HCT116 (cell line): ENCODE data around the gene ARHGAP29. TPM values are rescaled to one million over a fixed set of nuclear protein-coding genes. Genes with fewer than 3 reads are reported as not detected.

ENCODE experiments used
- ATAC-seq: fragments of 200-7000 bp; cut with Tn5 transposase; 2 replicates; pipeline ENCODE4 v1.9.1; 2020; ENCODE audit warnings: mild to moderate bottlenecking, moderate library complexity
- BruUV-seq: library from RNA; stranded (reverse); fragments of 400-500 nt; replicated peaks from 2 replicates; lab custom pipeline; 2021; lab: Mats Ljungman, UMichigan
- CTCF ChIA-PET: fragments of 300-600 bp; sonication (Branson Sonifier 250); formaldehyde crosslinking; loops from one replicate; lab custom pipeline; 2021; ENCODE audit warnings: antibody characterized with exemption; lab: Charles Lee
- POLR2A ChIA-PET: fragments of 300-600, 350-600 bp; sonication (Branson Sonifier 250); formaldehyde crosslinking; loops from one replicate; lab custom pipeline; 2021; ENCODE audit warnings: antibody characterized with exemption; lab: Charles Lee
- RAD21 ChIA-PET, 2 experiments: fragments of 300-600 bp; sonication (Branson Sonifier 250); formaldehyde crosslinking; loops; one replicate each; lab custom pipeline; 2023; ENCODE audit warnings: low total read pairs in 2 of 2; ENCODE audit not compliant: uncharacterized antibody in 2 of 2, unreplicated experiment in 2 of 2, low non-redundant PET in 1 of 2; lab: Charles Lee
- DNase-seq: peaks from one replicate; pipeline ENCODE4 v3.0.0-alpha.2; 2010; ENCODE audit warnings: low read depth, low spot score
- H2AFZ ChIP-seq: fragments of 200-600 bp; shearing (Covaris generic), sonication (generic); 2 replicates; pipeline ENCODE4 v1.6.1; 2017; ENCODE audit warnings: low read depth, mixed run types, mixed read lengths, antibody characterized with exemption, low read length; ENCODE audit not compliant: poor library complexity, severe bottlenecking
- H3K27ac ChIP-seq: 2 replicates; pipeline ENCODE4 v1.5.1; 2012; ENCODE audit warnings: low read depth, low read length
- H3K27me3 ChIP-seq: fragments of 200-600 bp; sonication (generic); 2 replicates; pipeline ENCODE4 v1.6.1; 2016; ENCODE audit warnings: mixed run types, low read length, mixed read lengths; ENCODE audit not compliant: insufficient read depth
- H3K36me3 ChIP-seq, 2 experiments: fragments of 200-500 bp in 1 of 2; fragments of 200-600 bp in 1 of 2; sonication (Bioruptor generic) in 1 of 2; sonication (generic) in 1 of 2; 2 replicates each; pipeline versions ENCODE4 v1.5.1 to v1.6.1; 2014 to 2016; ENCODE audit warnings: low read length in 2 of 2, inconsistent platforms in 1 of 2, mixed read lengths in 1 of 2, mixed run types in 1 of 2; ENCODE audit not compliant: insufficient read depth in 2 of 2, control insufficient read depth in 1 of 2
- H3K4me1 ChIP-seq, 2 experiments: fragments of 200-600 bp in 1 of 2; sonication (generic) in 1 of 2; 2 replicates each; pipeline versions ENCODE4 v1.5.1 to v1.6.1; 2012 to 2017; ENCODE audit warnings: low read length in 2 of 2, inconsistent platforms in 1 of 2, mild to moderate bottlenecking in 1 of 2, mixed read lengths in 1 of 2, mixed run types in 1 of 2, moderate library complexity in 1 of 2; ENCODE audit not compliant: insufficient read depth in 2 of 2, control insufficient read depth in 1 of 2
- H3K4me2 ChIP-seq: fragments of 200-600 bp; sonication (generic); 2 replicates; pipeline ENCODE4 v1.6.1; 2017; ENCODE audit warnings: mixed run types, low read length, mixed read lengths
- H3K4me3 ChIP-seq, 2 experiments: fragments of 200-600 bp in 1 of 2; sonication (generic) in 1 of 2; replicated peaks in 1 of 2; 2 replicates each; pipeline ENCODE4 v1.5.1; 2011 to 2016; ENCODE audit warnings: low read length in 2 of 2, control low read depth in 1 of 2, low read depth in 1 of 2, mild to moderate bottlenecking in 1 of 2, mixed read lengths in 1 of 2, mixed run types in 1 of 2
- H3K79me2 ChIP-seq: fragments of 200-600 bp; sonication (generic); 2 replicates; pipeline ENCODE4 v1.6.1; 2017; ENCODE audit warnings: mild to moderate bottlenecking, mixed run types, low read length, moderate library complexity, mixed read lengths; ENCODE audit not compliant: insufficient read depth
- H3K9ac ChIP-seq: fragments of 200-600 bp; sonication (generic); 2 replicates; pipeline ENCODE4 v1.6.1; 2016; ENCODE audit warnings: low read length, mixed read lengths
- H3K9me2 ChIP-seq: fragments of 200-600 bp; sonication (generic), shearing (Covaris generic); 2 replicates; pipeline ENCODE4 v1.6.1; 2017; ENCODE audit warnings: mixed run types, mild to moderate bottlenecking, moderate library complexity; ENCODE audit not compliant: insufficient read depth
- H3K9me3 ChIP-seq, 2 experiments: fragments of 200-500 bp in 1 of 2; fragments of 200-600 bp in 1 of 2; sonication (Bioruptor generic) in 1 of 2; sonication (generic) in 1 of 2; 2 replicates each; pipeline ENCODE4 v1.6.1; 2014 to 2017; ENCODE audit warnings: low read length in 2 of 2, mixed read lengths in 2 of 2, inconsistent platforms in 1 of 2, low read depth in 1 of 2, mild to moderate bottlenecking in 1 of 2, mixed run types in 1 of 2, moderate library complexity in 1 of 2; ENCODE audit not compliant: control insufficient read depth in 1 of 2, insufficient read depth in 1 of 2
- H4K20me1 ChIP-seq: fragments of 200-600 bp; sonication (generic), shearing (Covaris generic); 2 replicates; pipeline ENCODE4 v1.6.1; 2017; ENCODE audit warnings: mixed run types, mild to moderate bottlenecking, moderate library complexity; ENCODE audit not compliant: insufficient read depth
- EGR1 ChIP-seq: IDR thresholded peaks from 2 replicates; pipeline ENCODE4 v1.6.1; 2012; ENCODE audit warnings: low read depth
- EZH2 ChIP-seq: fragments of 200-600 bp; sonication (generic); IDR thresholded peaks from 2 replicates; pipeline ENCODE4 v1.6.1; 2017; ENCODE audit warnings: antibody characterized with exemption, mixed run types
- RAD21 ChIP-seq: IDR thresholded peaks from 2 replicates; pipeline ENCODE4 v1.6.1; 2012; ENCODE audit warnings: low read depth, mild to moderate bottlenecking
- REST ChIP-seq: IDR thresholded peaks from 2 replicates; pipeline ENCODE4 v1.6.1; 2012; ENCODE audit warnings: low read depth
- SIN3A ChIP-seq: IDR thresholded peaks from 2 replicates; pipeline ENCODE4 v1.6.1; 2012; ENCODE audit warnings: low read depth
- SRF ChIP-seq: IDR thresholded peaks from 2 replicates; pipeline ENCODE4 v1.6.1; 2012; ENCODE audit warnings: low read depth
- TCF7L2 ChIP-seq: IDR thresholded peaks from 2 replicates; pipeline ENCODE4 v1.7.0; 2011; ENCODE audit warnings: borderline replicate concordance, inconsistent platforms; ENCODE audit not compliant: insufficient read depth, insufficient read length; ENCODE audit errors: extremely low read depth
- ZFX ChIP-seq: fragments of 450-650 bp; IDR thresholded peaks from 2 replicates; pipeline ENCODE4 v1.6.1; 2017
- ZNF274 ChIP-seq: fragments of 200-500 bp; sonication (Bioruptor generic); IDR thresholded peaks from 2 replicates; pipeline ENCODE4 v1.6.1; 2014; ENCODE audit warnings: mild to moderate bottlenecking, low read depth, low read length, inconsistent platforms
- intact Hi-C: fragments of 100-400 bp; cut with micrococcal nuclease; formaldehyde crosslinking; loops from 2 replicates; pipeline ENCODE4 v1.10.0; 2022
- total RNA-seq: library from RNA; stranded (reverse); gene quantifications from one replicate; pipeline ENCODE4 v1.2.1, GENCODE V29; 2021; ENCODE audit not compliant: unreplicated experiment
- TF ChIP-seq, protein P1 (sequence below): IDR thresholded peaks from 2 replicates; pipeline ENCODE4 v1.6.1; 2012
- TF ChIP-seq, protein P2 (sequence below): IDR thresholded peaks from 2 replicates; pipeline ENCODE4 v1.6.1; 2011; ENCODE audit warnings: mild to moderate bottlenecking, low read length, moderate library complexity; ENCODE audit not compliant: insufficient replicate concordance; ENCODE audit errors: extremely low read depth

The ARHGAP29 gene
- total RNA-seq, 1 experiment from 2014 or later, result 128 TPM

DNA sequence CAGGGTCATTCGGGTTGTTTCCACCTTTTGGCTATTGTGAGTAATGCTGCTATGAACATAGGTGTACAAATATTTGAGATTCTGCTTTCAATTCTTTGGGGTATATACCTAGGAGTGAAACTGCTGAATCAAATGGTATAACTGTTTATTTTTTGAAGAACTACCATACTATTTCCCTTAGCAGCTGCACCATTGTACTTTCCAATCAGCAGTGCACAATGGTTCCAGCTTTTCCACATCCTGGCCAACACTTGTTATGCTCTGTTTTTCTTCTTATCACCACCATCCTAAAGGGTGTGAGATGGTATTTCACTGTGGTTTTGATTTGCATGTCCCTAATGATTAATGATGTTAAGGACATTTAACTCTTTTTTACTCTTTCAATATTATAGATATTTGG, 112.8 kb downstream of the ARHGAP29 start:
- DNase-seq (no peak), ATAC-seq (no peak)
- Histone ChIP-seq H3K36me3 (no peaks in the 10 kb centered on the region), H3K4me1 (peaks cover 0 to 7% of the 10 kb centered on the region in 2 experiments; a peak in 1 of 4 replicates), H3K9me3 (no peaks in the 10 kb centered on the region), H3K9me2 (no peaks in the 10 kb centered on the region), H3K27ac (no peak overlapping the region), H3K4me2 (no peak overlapping the region), H4K20me1 (no peaks in the 10 kb centered on the region), H3K27me3 (no peaks in the 10 kb centered on the region), H3K79me2 (no peaks in the 10 kb centered on the region), H2AFZ (no peak overlapping the region), H3K4me3 (no peak overlapping the region), H3K9ac (no peak overlapping the region)
- no peak for TF ChIP-seq TCF7L2
- TF ChIP-seq RAD21, result no peak
- TF ChIP-seq EGR1, result no peak
- no peak for TF ChIP-seq ZNF274
- TF ChIP-seq, protein P1, sequence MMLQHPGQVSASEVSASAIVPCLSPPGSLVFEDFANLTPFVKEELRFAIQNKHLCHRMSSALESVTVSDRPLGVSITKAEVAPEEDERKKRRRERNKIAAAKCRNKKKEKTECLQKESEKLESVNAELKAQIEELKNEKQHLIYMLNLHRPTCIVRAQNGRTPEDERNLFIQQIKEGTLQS, result no peak
- ChIA-PET POLR2A (no interaction called here), CTCF (no interaction called here), RAD21 (no interaction called here)
- no TSS peak for BruUV-seq
- intact Hi-C loops, result no loop called here

DNA sequence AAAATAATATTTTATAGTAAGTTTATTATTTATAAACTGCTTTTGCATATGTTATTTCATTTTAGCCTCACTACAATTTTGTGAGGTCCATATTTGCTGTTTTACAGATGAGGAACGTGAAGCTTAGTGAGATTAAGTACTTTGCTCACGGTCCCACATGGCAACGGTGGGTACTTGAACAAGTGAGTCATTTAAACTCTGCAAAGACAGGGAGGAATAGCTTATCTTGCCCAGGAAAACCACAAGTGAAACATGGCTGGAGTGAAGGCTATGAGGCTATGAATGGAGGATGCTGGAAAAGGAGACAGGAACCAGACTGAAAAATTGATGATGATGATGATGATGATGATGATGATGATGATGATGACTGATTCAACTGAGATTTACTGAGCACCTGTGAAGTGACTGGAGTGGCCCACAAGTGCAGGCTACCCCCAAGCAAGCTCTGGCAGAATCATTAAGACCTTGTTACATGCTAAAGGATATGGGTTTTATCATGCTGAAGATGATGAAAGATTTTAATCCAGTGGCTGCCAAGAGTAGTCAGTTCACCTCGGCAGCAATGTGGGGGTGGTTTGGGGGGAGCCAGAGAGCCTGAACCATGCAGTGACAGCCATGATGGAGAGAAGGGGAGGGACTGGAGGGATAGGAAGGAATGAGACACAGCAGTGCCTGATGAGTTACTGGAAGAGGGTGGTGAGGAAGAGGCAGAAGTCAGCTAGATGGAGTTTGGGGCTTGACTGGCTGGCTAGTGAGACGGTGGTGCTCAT, 115.0 kb downstream of the ARHGAP29 start:
- no peaks in the 10 kb centered on the region for H4K20me1 ChIP-seq
- H3K9ac ChIP-seq, result no peak overlapping the region
- H2AFZ ChIP-seq, result no peak overlapping the region
- no peaks in the 10 kb centered on the region for H3K9me3 ChIP-seq
- ATAC-seq (no peak), DNase-seq (no peak)
- H3K27ac ChIP-seq, result no peak overlapping the region
- no TSS peak for BruUV-seq
- ChIA-PET CTCF (no interaction called here), POLR2A (no interaction called here), RAD21 (no interaction called here)
- H3K4me2 ChIP-seq, result no peak overlapping the region
- H3K4me1 ChIP-seq, result peaks cover 0 to 7% of the 10 kb centered on the region in 2 experiments; a peak in 1 of 4 replicates
- H3K79me2 ChIP-seq, result no peaks in the 10 kb centered on the region
- H3K27me3 ChIP-seq, result no peaks in the 10 kb centered on the region
- no peaks in the 10 kb centered on the region for H3K36me3 ChIP-seq
- no peak overlapping the region for H3K4me3 ChIP-seq
- intact Hi-C loops, result no loop called here
- H3K9me2 ChIP-seq, result no peaks in the 10 kb centered on the region
- no peak for TF ChIP-seq ZNF274
- TF ChIP-seq EZH2, result no peak
- no peak for TF ChIP-seq SRF
- no peak for TF ChIP-seq SIN3A
- no peak for TF ChIP-seq REST
- TF ChIP-seq TCF7L2, result no peak
- no peak for TF ChIP-seq ZFX
- TF ChIP-seq, protein P2, sequence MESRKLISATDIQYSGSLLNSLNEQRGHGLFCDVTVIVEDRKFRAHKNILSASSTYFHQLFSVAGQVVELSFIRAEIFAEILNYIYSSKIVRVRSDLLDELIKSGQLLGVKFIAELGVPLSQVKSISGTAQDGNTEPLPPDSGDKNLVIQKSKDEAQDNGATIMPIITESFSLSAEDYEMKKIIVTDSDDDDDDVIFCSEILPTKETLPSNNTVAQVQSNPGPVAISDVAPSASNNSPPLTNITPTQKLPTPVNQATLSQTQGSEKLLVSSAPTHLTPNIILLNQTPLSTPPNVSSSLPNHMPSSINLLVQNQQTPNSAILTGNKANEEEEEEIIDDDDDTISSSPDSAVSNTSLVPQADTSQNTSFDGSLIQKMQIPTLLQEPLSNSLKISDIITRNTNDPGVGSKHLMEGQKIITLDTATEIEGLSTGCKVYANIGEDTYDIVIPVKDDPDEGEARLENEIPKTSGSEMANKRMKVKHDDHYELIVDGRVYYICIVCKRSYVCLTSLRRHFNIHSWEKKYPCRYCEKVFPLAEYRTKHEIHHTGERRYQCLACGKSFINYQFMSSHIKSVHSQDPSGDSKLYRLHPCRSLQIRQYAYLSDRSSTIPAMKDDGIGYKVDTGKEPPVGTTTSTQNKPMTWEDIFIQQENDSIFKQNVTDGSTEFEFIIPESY, result no peak
